Transverse colon (tissue), 4 donors: ENCODE data around the gene AKAP13. TPM values are rescaled to one million over a fixed set of nuclear protein-coding genes. Genes with fewer than 3 reads are reported as not detected.

Experiments used
- DNase-seq: peaks from one replicate; pipeline ENCODE4 v3.0.0-alpha.2; 2019
- H3K27ac ChIP-seq, 4 donors: fragments of 200-600 bp; sonication (generic); 2 replicates each; pipeline ENCODE4 v1.5.1; 2016 to 2018; ENCODE audit warnings: inconsistent platforms in 4 of 4
- H3K27me3 ChIP-seq: fragments of 200-600 bp; sonication (generic); 2 replicates; pipeline ENCODE4 v1.5.1; 2017; ENCODE audit warnings: inconsistent platforms
- H3K36me3 ChIP-seq, 4 donors: fragments of 200-600 bp; sonication (generic); 2 replicates each; pipeline ENCODE4 v1.5.1; 2017 to 2019; ENCODE audit warnings: inconsistent platforms in 4 of 4
- H3K4me1 ChIP-seq, 4 donors: fragments of 200-600 bp; sonication (generic); 2 replicates each; pipeline ENCODE4 v1.5.1; 2017 to 2020; ENCODE audit warnings: inconsistent platforms in 4 of 4
- H3K4me3 ChIP-seq, 4 donors: fragments of 200-600 bp; sonication (generic); 1 replicate in 1 of 4; 2 replicates in 3 of 4; pipeline versions ENCODE4 v1.5.1 to v1.6.1; 2017 to 2019; ENCODE audit warnings: inconsistent platforms in 4 of 4
- H3K9me3 ChIP-seq, 2 donors: fragments of 200-600 bp; sonication (generic); 2 replicates each; pipeline ENCODE4 v1.5.1; 2017 to 2019; ENCODE audit warnings: inconsistent platforms in 2 of 2
- EP300 ChIP-seq: sonication (generic); formaldehyde crosslinking; IDR thresholded peaks from one replicate; pipeline ENCODE4 v1.6.1; 2017; ENCODE audit warnings: antibody characterized with exemption, low read depth
- POLR2A ChIP-seq: fragments of 450-650 bp; IDR thresholded peaks from one replicate; pipeline ENCODE4 v1.6.1; 2016; ENCODE audit warnings: antibody characterized with exemption, mild to moderate bottlenecking, moderate library complexity
- POLR2AphosphoS5 ChIP-seq, 3 donors: sonication (generic); formaldehyde crosslinking; IDR thresholded peaks; one replicate each; pipeline ENCODE4 v1.6.1; 2016; ENCODE audit warnings: antibody characterized with exemption in 3 of 3
- WGBS, 2 donors: methylation state at CpG; one replicate each; pipeline ENCODE4 v1.1.5; 2018; ENCODE audit warnings: low coverage in 1 of 2; 5-methylcytosine and 5-hydroxymethylcytosine counted together
- in situ Hi-C, 4 donors: fragments of 200-750 bp; cut with MboI; loops; one replicate each; pipeline versions ENCODE4 v1.15.0 to v1.15.1; 2017; ENCODE audit warnings: low sequenced_read_pairs in 3 of 4, low pct_ligation_motif_present in 1 of 4, low pct_unique_long_range_greater_than_20kb in 1 of 4
- intact Hi-C: fragments of 100-400 bp; cut with DNase I; formaldehyde crosslinking; loops from one replicate; pipeline ENCODE4 v1.15.1; 2023; ENCODE audit warnings: low total_unique reads
- total RNA-seq, 4 donors: library from RNA; depleted of rRNA; stranded (reverse); fragments of >200 nt; gene quantifications; one replicate each; pipeline ENCODE4 v1.1.0, GENCODE V29; 2016
- TF ChIP-seq, protein P1 (sequence below), 5 experiments: fragments of 200-600 bp in 3 of 5; fragments of 450-650 bp in 2 of 5; sonication (generic) in 3 of 5; IDR thresholded peaks; 1 replicate in 2 of 5; 2 replicates in 3 of 5; pipeline ENCODE4 v1.5.1; 2016 to 2017; ENCODE audit warnings: antibody characterized with exemption in 5 of 5, inconsistent platforms in 3 of 5, mild to moderate bottlenecking in 2 of 5, moderate library complexity in 1 of 5

Gene AKAP13
- total RNA-seq, 4 donors from 2014 or later = 206 to 291 (median 214) TPM

DNA sequence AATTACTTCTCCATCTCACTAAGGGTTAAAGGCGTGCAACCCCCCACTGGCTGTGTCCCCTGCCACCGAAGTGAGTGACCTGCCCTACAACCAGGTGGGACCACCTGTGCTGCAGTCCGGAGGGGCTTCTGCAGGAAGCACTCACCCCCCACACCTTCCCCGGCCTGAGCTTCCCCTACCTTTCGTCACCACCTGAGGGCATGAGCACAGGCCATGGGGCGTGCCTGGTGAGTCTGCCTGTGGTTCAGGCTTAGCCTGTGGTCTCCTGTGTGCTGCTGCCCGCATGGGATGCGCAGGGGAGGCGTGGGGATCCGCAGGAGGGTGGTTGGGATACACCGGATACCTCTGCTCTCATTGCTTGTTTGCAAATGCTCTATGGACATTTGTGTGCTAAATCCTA is 368.3 kb downstream of the AKAP13 start:
- no peak for DNase-seq
- Histone ChIP-seq H3K9me3 (no peaks in the 10 kb centered on the region), H3K4me3 (no peak overlapping the region), H3K4me1 (peaks cover 0 to 25% (median 16%) of the 10 kb centered on the region in 4 donors), H3K36me3 (peaks cover 0 to 38% (median 19%) of the 10 kb centered on the region in 4 donors), H3K27me3 (no peaks in the 10 kb centered on the region), H3K27ac (peak overlapping the region; percentile 64 to 78 (median 70))
- in situ Hi-C loops = loop anchor here in 3 of 4 donors (10.0 to 25.0 kb wide), 2 partner anchors 86 to 261 kb away; no protein-coding TSS in a partner anchor
- TF ChIP-seq, protein P1, sequence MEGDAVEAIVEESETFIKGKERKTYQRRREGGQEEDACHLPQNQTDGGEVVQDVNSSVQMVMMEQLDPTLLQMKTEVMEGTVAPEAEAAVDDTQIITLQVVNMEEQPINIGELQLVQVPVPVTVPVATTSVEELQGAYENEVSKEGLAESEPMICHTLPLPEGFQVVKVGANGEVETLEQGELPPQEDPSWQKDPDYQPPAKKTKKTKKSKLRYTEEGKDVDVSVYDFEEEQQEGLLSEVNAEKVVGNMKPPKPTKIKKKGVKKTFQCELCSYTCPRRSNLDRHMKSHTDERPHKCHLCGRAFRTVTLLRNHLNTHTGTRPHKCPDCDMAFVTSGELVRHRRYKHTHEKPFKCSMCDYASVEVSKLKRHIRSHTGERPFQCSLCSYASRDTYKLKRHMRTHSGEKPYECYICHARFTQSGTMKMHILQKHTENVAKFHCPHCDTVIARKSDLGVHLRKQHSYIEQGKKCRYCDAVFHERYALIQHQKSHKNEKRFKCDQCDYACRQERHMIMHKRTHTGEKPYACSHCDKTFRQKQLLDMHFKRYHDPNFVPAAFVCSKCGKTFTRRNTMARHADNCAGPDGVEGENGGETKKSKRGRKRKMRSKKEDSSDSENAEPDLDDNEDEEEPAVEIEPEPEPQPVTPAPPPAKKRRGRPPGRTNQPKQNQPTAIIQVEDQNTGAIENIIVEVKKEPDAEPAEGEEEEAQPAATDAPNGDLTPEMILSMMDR (IDR thresholded peaks at IDR 0.05) = no peak
- TF ChIP-seq POLR2AphosphoS5 (IDR thresholded peaks at IDR 0.05) = peak in 1 of 3 donors; percentile 13
- intact Hi-C loops = no loop called here
- 74 to 83% methylated on average over 2 to 11 of the region's 11 CpGs for WGBS, 2 donors

DNA sequence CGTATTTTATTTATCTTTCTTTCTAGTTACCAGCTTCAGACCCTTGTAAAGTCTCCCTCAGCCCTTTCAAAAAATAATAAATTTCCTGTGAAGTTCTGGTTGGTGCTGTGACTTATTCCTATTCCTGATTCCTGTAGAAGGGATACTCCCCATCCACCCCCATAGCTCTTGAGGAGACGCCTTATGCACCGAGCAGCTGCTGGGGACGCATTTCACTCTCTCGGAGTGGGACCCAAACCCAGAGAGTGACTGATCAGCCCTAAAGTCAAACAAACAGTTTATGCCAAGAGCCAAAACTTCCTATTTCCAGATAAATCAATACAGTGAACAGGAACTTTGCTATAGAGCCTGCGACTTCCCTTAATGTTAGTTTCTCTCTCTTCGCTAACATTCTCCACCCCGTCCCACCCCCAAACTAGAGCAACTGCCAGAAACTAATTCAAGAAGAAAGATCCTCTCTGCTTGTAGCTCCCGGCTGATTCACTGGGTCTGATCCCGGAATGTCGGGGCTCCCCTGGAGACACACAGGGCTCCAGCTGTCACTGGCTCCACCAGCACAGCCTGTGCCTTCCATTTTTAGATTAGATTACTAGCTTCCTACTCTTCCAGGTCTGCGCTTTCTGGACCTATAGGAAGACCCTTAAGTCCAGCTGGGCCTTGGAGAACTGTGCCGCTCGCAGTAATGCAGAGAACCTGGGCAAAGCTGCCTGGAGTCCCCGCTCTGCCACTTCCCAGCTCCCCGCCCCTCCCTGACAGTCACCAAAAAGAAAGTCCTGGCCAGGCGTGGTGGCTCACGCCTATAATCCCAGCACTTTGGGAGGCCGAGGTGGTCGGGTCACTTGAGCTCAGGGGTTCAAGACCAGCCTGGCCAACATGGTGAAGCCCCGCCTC is 369.1 kb downstream of the AKAP13 start:
- DNase-seq = no peak
- 84 to 88% methylated on average over 5 to 21 of the region's 21 CpGs for WGBS, 2 donors
- TF ChIP-seq, protein P1 (IDR thresholded peaks at IDR 0.05) = no peak
- no peak for TF ChIP-seq POLR2A
- TF ChIP-seq POLR2AphosphoS5 (IDR thresholded peaks at IDR 0.05) = peak in 2 of 3 donors; percentile 13 to 29
- TF ChIP-seq EP300 = no peak
- in situ Hi-C loops = loop anchor here in 3 of 4 donors (10.0 to 25.0 kb wide), 2 partner anchors 85 to 262 kb away; no protein-coding TSS in a partner anchor
- Histone ChIP-seq H3K36me3 (peaks cover 0 to 30% (median 15%) of the 10 kb centered on the region in 4 donors), H3K4me1 (peaks cover 0 to 25% (median 16%) of the 10 kb centered on the region in 4 donors), H3K27ac (peak overlapping the region; percentile 64 to 78 (median 70)), H3K4me3 (peak overlapping the region in 1 of 4 donors; percentile 9), H3K27me3 (no peaks in the 10 kb centered on the region), H3K9me3 (no peaks in the 10 kb centered on the region)
- intact Hi-C loops = no loop called here

DNA sequence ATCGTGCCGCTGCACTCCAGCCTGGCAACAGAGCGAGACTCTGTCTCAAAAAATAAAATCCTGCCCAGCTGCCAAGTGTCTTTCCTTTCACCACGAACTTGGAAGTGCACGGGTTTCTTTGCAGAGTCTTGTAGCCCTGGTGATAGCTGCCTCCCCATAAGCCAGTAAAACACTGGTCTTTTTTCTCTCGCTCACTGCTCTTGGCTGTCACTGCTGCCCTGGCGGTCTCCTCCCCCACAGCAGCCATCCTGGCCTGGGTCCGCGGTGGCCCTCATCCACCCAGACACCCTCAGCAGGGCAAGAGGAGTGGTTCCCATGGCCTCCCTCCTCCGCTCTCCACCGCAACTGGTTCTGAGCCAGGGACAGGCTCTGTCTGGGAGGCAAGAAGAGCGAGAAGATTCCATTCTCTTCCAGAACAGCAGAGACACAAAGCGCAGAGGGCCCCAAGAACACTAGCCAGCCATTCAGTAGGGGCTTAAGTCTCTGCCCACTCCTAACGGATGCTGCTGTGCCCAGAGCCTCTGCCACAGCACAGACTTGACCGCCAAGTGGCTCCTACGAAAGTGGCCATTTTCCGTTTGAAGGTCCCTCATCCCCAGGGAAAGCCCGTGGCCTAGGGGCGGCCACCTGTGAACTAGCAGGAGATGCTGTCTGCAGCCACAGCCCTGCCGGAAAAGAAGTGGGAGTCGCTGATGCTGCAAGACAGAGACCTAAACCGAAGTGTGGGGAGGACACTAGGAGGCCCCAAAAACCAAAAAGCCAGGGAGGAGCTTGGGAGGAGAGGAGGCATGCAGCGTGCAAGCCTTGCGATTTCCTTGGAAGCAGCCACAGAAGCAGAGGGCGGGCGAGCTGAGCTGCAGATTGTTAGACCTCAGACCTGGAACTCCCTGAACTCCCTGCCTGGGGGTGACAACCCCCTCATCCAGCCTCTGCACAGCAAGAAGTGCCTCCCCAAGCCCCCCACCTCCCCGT is 370.2 kb downstream of the AKAP13 start:
- Histone ChIP-seq H3K36me3 (peaks cover 0 to 23% (median 10%) of the 10 kb centered on the region in 4 donors), H3K4me3 (peak overlapping the region in 1 of 4 donors; percentile 9), H3K27me3 (no peaks in the 10 kb centered on the region), H3K27ac (peak overlapping the region; percentile 64 to 78 (median 70)), H3K9me3 (no peaks in the 10 kb centered on the region), H3K4me1 (peaks cover 0 to 25% (median 16%) of the 10 kb centered on the region in 4 donors)
- in situ Hi-C loops (no loop called here), intact Hi-C loops (no loop called here)
- TF ChIP-seq POLR2AphosphoS5 (IDR thresholded peaks at IDR 0.05) (no peak), POLR2A (no peak), EP300 (no peak)
- TF ChIP-seq, protein P1 (IDR thresholded peaks at IDR 0.05) = no peak
- peak; percentile 33 for DNase-seq
- WGBS, 2 donors = 66 to 68% methylated on average over 5 to 27 of the region's 27 CpGs
